ENCODE measurements around the gene PAAF1.

PAAF1 gene

GRCh38 chr11:73974604-73975478, 98.0 kb downstream of the PAAF1 start:
- DNase-seq = no peak

GRCh38 chr11:73975479-73975757, 98.6 kb downstream of the PAAF1 start:
- no peak for DNase-seq

- DNase-seq = no peak
These were observed 99.8 kb downstream of the PAAF1 start for GRCh38 chr11:73976451-73977151.

GRCh38 chr11:73977856-73978519, 101.2 kb downstream of the PAAF1 start:
- DNase-seq = no peak

- DNase-seq = no peak
These were observed 101.8 kb downstream of the PAAF1 start for GRCh38 chr11:73978576-73979086.

GRCh38 chr11:73980001-73980961, 103.5 kb downstream of the PAAF1 start:
- DNase-seq = no peak

Data from activated CD4-positive, CD25-positive, alpha-beta regulatory T cell treated with anti-CD3 and anti-CD28 coated beads, Interleukin-2, amount 50 U/mL, for 72 hours (primary cell).